ENCODE results near the gene SNAP91.

The SNAP91 gene

GRCh38 chr6:83514466-83514865 lies 194.4 kb downstream of the SNAP91 start:
- no peak overlapping the region for H3K27ac ChIP-seq (ENCODE audit: low read depth in 2 of 2, low read length in 2 of 2)
- H3K9ac ChIP-seq (ENCODE audit: low read depth in 1 of 2, low read length in 2 of 2): no peak overlapping the region
- H3K36me3 ChIP-seq (ENCODE audit: control insufficient read depth in 2 of 2, insufficient read depth in 2 of 2, low read length in 2 of 2): no peaks in the 10 kb centered on the region
- peaks cover 2 to 8% of the 10 kb centered on the region in 2 donors for H3K4me1 ChIP-seq (ENCODE audit: control insufficient read depth in 2 of 2, insufficient read depth in 2 of 2, low read length in 2 of 2)
- no peaks in the 10 kb centered on the region for H3K9me3 ChIP-seq (ENCODE audit: control insufficient read depth in 2 of 2, low read length in 2 of 2)
- H3K4me3 ChIP-seq (ENCODE audit: low read length in 2 of 2): no peak overlapping the region
- H3K27me3 ChIP-seq (ENCODE audit: control insufficient read depth in 2 of 2, insufficient read depth in 2 of 2, low read length in 2 of 2): no peaks in the 10 kb centered on the region

GRCh38 chr6:83511901-83512681 lies 196.8 kb downstream of the SNAP91 start, which contains the start of gene PRSS35:
Gene PRSS35, plus strand, starts transcription at chr6:83512534. Its CDS starts 10,908 bp downstream, at chr6:83523442.
- Histone ChIP-seq H3K4me3 (ENCODE audit: low read length in 2 of 2) (peak within 1 kb of the TSS; percentile 41 to 63), H3K4me1 (ENCODE audit: control insufficient read depth in 2 of 2, insufficient read depth in 2 of 2, low read length in 2 of 2) (peaks cover 2 to 8% of the 10 kb centered on the region in 2 donors), H3K9me3 (ENCODE audit: control insufficient read depth in 2 of 2, low read length in 2 of 2) (no peaks in the 10 kb centered on the region), H3K27ac (ENCODE audit: low read depth in 2 of 2, low read length in 2 of 2) (no peak within 1 kb of the TSS), H3K9ac (ENCODE audit: low read depth in 1 of 2, low read length in 2 of 2) (no peak within 1 kb of the TSS), H3K27me3 (ENCODE audit: control insufficient read depth in 2 of 2, insufficient read depth in 2 of 2, low read length in 2 of 2) (no peaks in the 10 kb centered on the region), H3K36me3 (ENCODE audit: control insufficient read depth in 2 of 2, insufficient read depth in 2 of 2, low read length in 2 of 2) (no peaks in the 10 kb centered on the region)

GRCh38 chr6:83511266-83511665 lies 197.6 kb downstream of the SNAP91 start:
- Histone ChIP-seq H3K4me1 (ENCODE audit: control insufficient read depth in 2 of 2, insufficient read depth in 2 of 2, low read length in 2 of 2) (peaks cover 2 to 8% of the 10 kb centered on the region in 2 donors), H3K9me3 (ENCODE audit: control insufficient read depth in 2 of 2, low read length in 2 of 2) (no peaks in the 10 kb centered on the region), H3K9ac (ENCODE audit: low read depth in 1 of 2, low read length in 2 of 2) (no peak overlapping the region), H3K27ac (ENCODE audit: low read depth in 2 of 2, low read length in 2 of 2) (no peak overlapping the region), H3K4me3 (ENCODE audit: low read length in 2 of 2) (no peak overlapping the region), H3K36me3 (ENCODE audit: control insufficient read depth in 2 of 2, insufficient read depth in 2 of 2, low read length in 2 of 2) (no peaks in the 10 kb centered on the region), H3K27me3 (ENCODE audit: control insufficient read depth in 2 of 2, insufficient read depth in 2 of 2, low read length in 2 of 2) (no peaks in the 10 kb centered on the region)

GRCh38 chr6:83510791-83511190 lies 198.1 kb downstream of the SNAP91 start:
- Histone ChIP-seq H3K9me3 (ENCODE audit: control insufficient read depth in 2 of 2, low read length in 2 of 2) (no peaks in the 10 kb centered on the region), H3K36me3 (ENCODE audit: control insufficient read depth in 2 of 2, insufficient read depth in 2 of 2, low read length in 2 of 2) (no peaks in the 10 kb centered on the region), H3K9ac (ENCODE audit: low read depth in 1 of 2, low read length in 2 of 2) (no peak overlapping the region), H3K4me1 (ENCODE audit: control insufficient read depth in 2 of 2, insufficient read depth in 2 of 2, low read length in 2 of 2) (peaks cover 2 to 8% of the 10 kb centered on the region in 2 donors), H3K27me3 (ENCODE audit: control insufficient read depth in 2 of 2, insufficient read depth in 2 of 2, low read length in 2 of 2) (no peaks in the 10 kb centered on the region), H3K4me3 (ENCODE audit: low read length in 2 of 2) (no peak overlapping the region), H3K27ac (ENCODE audit: low read depth in 2 of 2, low read length in 2 of 2) (no peak overlapping the region)

GRCh38 chr6:83509441-83509840 lies 199.5 kb downstream of the SNAP91 start:
- Histone ChIP-seq H3K9ac (ENCODE audit: low read depth in 1 of 2, low read length in 2 of 2) (no peak overlapping the region), H3K36me3 (ENCODE audit: control insufficient read depth in 2 of 2, insufficient read depth in 2 of 2, low read length in 2 of 2) (no peaks in the 10 kb centered on the region), H3K9me3 (ENCODE audit: control insufficient read depth in 2 of 2, low read length in 2 of 2) (no peaks in the 10 kb centered on the region), H3K27ac (ENCODE audit: low read depth in 2 of 2, low read length in 2 of 2) (no peak overlapping the region), H3K27me3 (ENCODE audit: control insufficient read depth in 2 of 2, insufficient read depth in 2 of 2, low read length in 2 of 2) (no peaks in the 10 kb centered on the region), H3K4me1 (ENCODE audit: control insufficient read depth in 2 of 2, insufficient read depth in 2 of 2, low read length in 2 of 2) (peaks cover 2 to 8% of the 10 kb centered on the region in 2 donors), H3K4me3 (ENCODE audit: low read length in 2 of 2) (no peak overlapping the region)

- Histone ChIP-seq H3K4me1 (ENCODE audit: control insufficient read depth in 2 of 2, insufficient read depth in 2 of 2, low read length in 2 of 2) (no peaks in the 10 kb centered on the region), H3K27ac (ENCODE audit: low read depth in 2 of 2, low read length in 2 of 2) (no peak overlapping the region), H3K9ac (ENCODE audit: low read depth in 1 of 2, low read length in 2 of 2) (no peak overlapping the region)
Observed at GRCh38 chr6:83505356-83505755, 203.5 kb downstream of the SNAP91 start.

More at GRCh38 chr6:83505356-83505755, 203.5 kb downstream of the SNAP91 start:
- Histone ChIP-seq H3K36me3 (ENCODE audit: control insufficient read depth in 2 of 2, insufficient read depth in 2 of 2, low read length in 2 of 2) (no peaks in the 10 kb centered on the region), H3K4me3 (ENCODE audit: low read length in 2 of 2) (no peak overlapping the region), H3K27me3 (ENCODE audit: control insufficient read depth in 2 of 2, insufficient read depth in 2 of 2, low read length in 2 of 2) (no peaks in the 10 kb centered on the region), H3K9me3 (ENCODE audit: control insufficient read depth in 2 of 2, low read length in 2 of 2) (no peaks in the 10 kb centered on the region)

Data from mucosa of rectum (tissue), 2 donors.